HepG2 (cell line): Measurements from ENCODE around the gene DUS1L. TPM values are rescaled to one million over a fixed set of nuclear protein-coding genes. Genes with fewer than 3 reads are reported as not detected.
A peak's percentile ranks its signal among the peaks of the same experiment; 100 is the strongest.

ENCODE experiments used
- AFF4 ChIP-seq: sonication (generic); formaldehyde crosslinking; IDR thresholded peaks from 2 replicates; pipeline ENCODE4 v1.4.0; 2020; ENCODE audit warnings: missing genetic modification reagents
- ATM ChIP-seq: fragments of 450-650 bp; IDR thresholded peaks from 2 replicates; pipeline ENCODE4 v1.7.1; 2017; ENCODE audit warnings: mild to moderate bottlenecking, borderline replicate concordance
- CAMTA2 ChIP-seq: sonication (generic); formaldehyde crosslinking; IDR thresholded peaks from 2 replicates; pipeline ENCODE4 v1.4.0; 2020; ENCODE audit warnings: mild to moderate bottlenecking, missing genetic modification reagents, borderline replicate concordance
- FOXM1 ChIP-seq: sonication (generic); formaldehyde crosslinking; IDR thresholded peaks from 2 replicates; pipeline ENCODE4 v1.5.0; 2020; ENCODE audit warnings: missing genetic modification reagents
- HOXD1 ChIP-seq: sonication (generic); formaldehyde crosslinking; IDR thresholded peaks from 2 replicates; pipeline ENCODE4 v1.5.0; 2020; ENCODE audit warnings: missing genetic modification reagents
- KLF13 ChIP-seq: sonication (generic); formaldehyde crosslinking; IDR thresholded peaks from 2 replicates; pipeline ENCODE4 v1.4.0; 2020; ENCODE audit warnings: mild to moderate bottlenecking, missing genetic modification reagents
- KLF15 ChIP-seq: sonication (generic); formaldehyde crosslinking; IDR thresholded peaks from 2 replicates; pipeline ENCODE4 v1.8.1; 2023; ENCODE audit warnings: borderline replicate concordance, mild to moderate bottlenecking, inconsistent platforms, missing genetic modification reagents, mixed read lengths
- MAZ ChIP-seq, 2 experiments: sonication (generic) in 1 of 2; formaldehyde crosslinking in 1 of 2; IDR thresholded peaks; 2 replicates each; pipeline versions ENCODE4 v1.5.0 to v1.6.1; 2012 to 2020; ENCODE audit warnings: low read depth in 2 of 2, mild to moderate bottlenecking in 2 of 2, borderline replicate concordance in 1 of 2, improper control_type of control experiment in 1 of 2, low read length in 1 of 2, missing genetic modification reagents in 1 of 2, moderate library complexity in 1 of 2
- NR2C2 ChIP-seq: sonication (generic); formaldehyde crosslinking; IDR thresholded peaks from 2 replicates; pipeline ENCODE4 v1.4.0; 2020; ENCODE audit warnings: missing genetic modification reagents, mild to moderate bottlenecking, moderate library complexity, borderline replicate concordance
- POGK ChIP-seq: sonication (generic); formaldehyde crosslinking; conservative IDR thresholded peaks from 2 replicates; pipeline ENCODE4 v1.8.0; 2022; ENCODE audit warnings: mild to moderate bottlenecking, moderate library complexity, missing genetic modification reagents
- PRPF4 ChIP-seq: fragments of 200-400 bp; formaldehyde crosslinking; IDR thresholded peaks from 2 replicates; pipeline ENCODE4 v1.6.1; 2016; ENCODE audit warnings: low read length, low read depth; ENCODE audit not compliant: poor library complexity, severe bottlenecking
- RFXANK ChIP-seq: IDR thresholded peaks from 2 replicates; pipeline ENCODE4 v1.6.1; 2016
- RXRA ChIP-seq: sonication (generic); formaldehyde crosslinking; IDR thresholded peaks from 2 replicates; pipeline ENCODE4 v1.5.1; 2020; ENCODE audit warnings: missing genetic modification reagents
- ZBED4 ChIP-seq: sonication (generic); formaldehyde crosslinking; IDR thresholded peaks from 2 replicates; pipeline ENCODE4 v1.4.0; 2020; ENCODE audit warnings: missing genetic modification reagents, borderline replicate concordance
- ZBTB38 ChIP-seq: sonication (generic); formaldehyde crosslinking; IDR thresholded peaks from 2 replicates; pipeline ENCODE4 v1.5.1; 2020; ENCODE audit warnings: mild to moderate bottlenecking, missing genetic modification reagents
- ZNF160 ChIP-seq: sonication (generic); formaldehyde crosslinking; IDR thresholded peaks from 2 replicates; pipeline ENCODE4 v1.8.0; 2022; ENCODE audit warnings: mild to moderate bottlenecking, inconsistent platforms, missing genetic modification reagents
- ZNF354B ChIP-seq: sonication (generic); formaldehyde crosslinking; IDR thresholded peaks from 2 replicates; pipeline ENCODE4 v1.8.0; 2022; ENCODE audit warnings: mild to moderate bottlenecking, missing genetic modification reagents
- ZNF556 ChIP-seq: sonication (generic); formaldehyde crosslinking; IDR thresholded peaks from 2 replicates; pipeline ENCODE4 v1.4.0; 2020; ENCODE audit warnings: mild to moderate bottlenecking, missing genetic modification reagents, borderline replicate concordance
- ZNF7 ChIP-seq: IDR thresholded peaks from 2 replicates; pipeline ENCODE4 v1.6.1; 2016; ENCODE audit warnings: missing biosample characterization, missing genetic modification reagents
- polyA plus RNA-seq, 8 experiments: library from polyadenylated mRNA; depleted of rRNA in 3 of 8; stranded (reverse) in 7 of 8; unstranded in 1 of 8; fragments of >200 nt; fragmentation: Illumina TruSeq in 4 of 8; extraction: Trizol in 4 of 8; gene quantifications; 2 replicates each; pipeline versions ENCODE4 v1.2.1 to v1.2.3, GENCODE V29; 2011 to 2016; ENCODE audit warnings: low read depth in 4 of 8, missing spikeins in 1 of 8, mixed read lengths in 1 of 8; ENCODE audit not compliant: insufficient read depth in 1 of 8
- total RNA-seq, 5 experiments: library from RNA; depleted of rRNA; stranded (reverse); fragments of >200 nt; fragmentation: Illumina TruSeq; extraction: Trizol; gene quantifications; 2 replicates each; pipeline ENCODE4 v1.2.3, GENCODE V29; 2016; ENCODE audit warnings: low read depth in 1 of 5

The DUS1L gene
- total and polyA plus RNA-seq, 2 of the 13 experiments (the other 11 are each of a cell fraction or from before 2014, with no cell fraction given) = 81.0 to 109 TPM

- TF ChIP-seq FOXM1 (no peak), ATM (no peak), POGK (CRISPR knock-in tag) (peak; percentile 91), AFF4 (CRISPR knock-in tag) (peak; percentile 84), ZBED4 (peak; percentile 96), NR2C2 (peak; percentile 80), ZBTB38 (peak; percentile 81), RFXANK (no peak), ZNF160 (CRISPR knock-in tag) (peak; percentile 63; the same call in 1 of the 2 replicates), CAMTA2 (CRISPR knock-in tag) (no peak; the same call in 1 of the 2 replicates), MAZ (IDR thresholded peaks at IDR 0.05; ENCODE audit: borderline replicate concordance, low read depth, low read length) (peak; percentile 87), MAZ (CRISPR knock-in tag; IDR thresholded peaks at IDR 0.05; ENCODE audit: low read depth) (peak; percentile 97), HOXD1 (CRISPR knock-in tag) (no peak), PRPF4 (peak; percentile 82), KLF15 (CRISPR knock-in tag) (no peak), KLF13 (CRISPR knock-in tag) (no peak; the same call in 1 of the 2 replicates), ZNF7 (CRISPR knock-in tag) (peak; percentile 6; the same call in 1 of the 2 replicates), ZNF556 (CRISPR knock-in tag) (peak; percentile 86; the same call in 1 of the 2 replicates), RXRA (CRISPR knock-in tag) (peak; percentile 97), ZNF354B (peak; percentile 83; the same call in 1 of the 2 replicates)
Observed at GRCh38 chr17:82101767-82102679, 36.4 kb upstream of the DUS1L start (continued).
